B cell (primary cell): ENCODE results near the gene FADS6. TPM values are rescaled to one million over a fixed set of nuclear protein-coding genes. Genes with fewer than 3 reads are reported as not detected.

ENCODE experiments used
- ATAC-seq: fragments of 200-7000 bp; cut with Tn5 transposase; one replicate; pipeline ENCODE4 v1.10.0; 2021; ENCODE audit warnings: low read depth, mild to moderate bottlenecking, moderate number of reproducible peaks, moderate library complexity
- CTCF ChIA-PET: fragments of 350-600 bp; sonication (Branson Sonifier 250); formaldehyde crosslinking; loops from one replicate; lab custom pipeline; 2021; ENCODE audit warnings: antibody characterized with exemption, inconsistent platforms; lab: Charles Lee
- POLR2A ChIA-PET: fragments of 350-600 bp; sonication (Branson Sonifier 250); formaldehyde crosslinking; loops from one replicate; lab custom pipeline; 2021; ENCODE audit warnings: antibody characterized with exemption; lab: Charles Lee
- DNase-seq: peaks from one replicate; pipeline ENCODE4 v3.0.0; 2013
- H2AFZ ChIP-seq: 2 replicates; pipeline ENCODE4 v1.6.1; 2012; ENCODE audit warnings: mild to moderate bottlenecking, low read depth, low read length; ENCODE audit not compliant: insufficient read depth, poor library complexity, severe bottlenecking
- H3K27ac ChIP-seq, 2 donors: 1 replicate in 1 of 2; 2 replicates in 1 of 2; pipeline ENCODE4 v1.5.1; 2012 to 2013; ENCODE audit warnings: low read length in 2 of 2, mild to moderate bottlenecking in 2 of 2, moderate library complexity in 1 of 2
- H3K27me3 ChIP-seq, 4 experiments: fragments of 200-600 bp in 1 of 4; sonication (generic) in 1 of 4; replicated peaks in 1 of 4; 1 replicate in 2 of 4; 2 replicates in 2 of 4; pipeline versions ENCODE4 v1.6.1 to v1.7.0; 2013 to 2016; ENCODE audit warnings: low read length in 3 of 4, mild to moderate bottlenecking in 2 of 4, mixed read lengths in 1 of 4, moderate library complexity in 1 of 4; ENCODE audit not compliant: insufficient read depth in 4 of 4, control insufficient read depth in 3 of 4; ENCODE audit errors: control extremely low read depth in 1 of 4
- H3K36me3 ChIP-seq, 2 experiments: replicated peaks in 1 of 2; 1 replicate in 1 of 2; 2 replicates in 1 of 2; pipeline versions ENCODE4 v1.6.1 to v1.7.1; 2013; ENCODE audit warnings: low read length in 1 of 2; ENCODE audit not compliant: insufficient read depth in 2 of 2, control insufficient read depth in 1 of 2; ENCODE audit errors: control extremely low read depth in 1 of 2, extremely low read depth in 1 of 2
- H3K4me1 ChIP-seq, 2 donors: fragments of 200-600 bp in 1 of 2; sonication (generic) in 1 of 2; 1 replicate in 1 of 2; 2 replicates in 1 of 2; pipeline versions ENCODE4 v1.5.1 to v1.6.1; 2013 to 2017; ENCODE audit warnings: low read length in 2 of 2; ENCODE audit not compliant: control insufficient read depth in 2 of 2, insufficient read depth in 2 of 2
- H3K4me2 ChIP-seq: replicated peaks from 2 replicates; pipeline ENCODE3; 2012; ENCODE audit warnings: mild to moderate bottlenecking, low read depth, low read length; ENCODE audit not compliant: poor library complexity, severe bottlenecking
- H3K4me3 ChIP-seq, 5 experiments: fragments of 200-600 bp in 1 of 5; sonication (generic) in 1 of 5; 1 replicate in 3 of 5; 2 replicates in 2 of 5; pipeline versions ENCODE4 v1.5.1 to v1.7.0; 2011 to 2016; ENCODE audit warnings: low read length in 4 of 5, mild to moderate bottlenecking in 4 of 5, low read depth in 2 of 5, control low read depth in 1 of 5, moderate library complexity in 1 of 5; ENCODE audit not compliant: insufficient read depth in 1 of 5; ENCODE audit errors: control extremely low read depth in 1 of 5, extremely low read depth in 1 of 5
- H3K79me2 ChIP-seq: fragments of 200-600 bp; sonication (generic); one replicate; pipeline ENCODE4 v1.6.0; 2016; ENCODE audit warnings: low read length; ENCODE audit not compliant: control insufficient read depth, insufficient read depth
- H3K9ac ChIP-seq: fragments of 200-600 bp; sonication (generic); 2 replicates; pipeline ENCODE4 v1.6.1; 2017; ENCODE audit warnings: mild to moderate bottlenecking, low read length, moderate library complexity
- H3K9me3 ChIP-seq, 3 donors: one replicate each; pipeline versions ENCODE4 v1.6.1 to v1.7.1; 2013; ENCODE audit warnings: low read length in 2 of 3; ENCODE audit not compliant: control insufficient read depth in 2 of 3, insufficient read depth in 1 of 3; ENCODE audit errors: control extremely low read depth in 1 of 3
- H4K20me1 ChIP-seq: 2 replicates; pipeline ENCODE4 v1.6.0; 2012; ENCODE audit warnings: mild to moderate bottlenecking, low read length; ENCODE audit not compliant: insufficient read depth, control insufficient read depth, poor library complexity, severe bottlenecking
- H3K27ac Mint-ChIP-seq: one replicate; pipeline ENCODE4 v1.8.0; 2021; ENCODE audit warnings: mixed read lengths
- H3K27me3 Mint-ChIP-seq: one replicate; pipeline ENCODE4 v1.8.0; 2021; ENCODE audit warnings: mixed read lengths
- H3K4me1 Mint-ChIP-seq: one replicate; pipeline ENCODE4 v1.8.0; 2021; ENCODE audit warnings: mixed read lengths
- H3K4me3 Mint-ChIP-seq: one replicate; pipeline ENCODE4 v1.8.0; 2021; ENCODE audit warnings: mixed read lengths
- H3K9me3 Mint-ChIP-seq: one replicate; pipeline ENCODE4 v1.8.0; 2022; ENCODE audit warnings: mixed read lengths; ENCODE audit not compliant: insufficient read depth
- CTCF ChIP-seq: fragments of 200-600 bp; IDR thresholded peaks from one replicate; pipeline ENCODE4 v1.8.0; 2022; ENCODE audit warnings: antibody characterized with exemption, mild to moderate bottlenecking
- EZH2 ChIP-seq: IDR thresholded peaks from 2 replicates; pipeline ENCODE4 v1.6.1; 2012; ENCODE audit warnings: borderline replicate concordance, low read depth, mild to moderate bottlenecking, moderate library complexity, low read length; ENCODE audit not compliant: insufficient read depth, poor library complexity, severe bottlenecking
- WGBS: methylation state at CpG from one replicate; pipeline ENCODE4 v1.1.5; 2013; ENCODE audit warnings: missing lambda C conversion rate; ENCODE audit not compliant: insufficient coverage; 5-methylcytosine and 5-hydroxymethylcytosine counted together
- intact Hi-C: fragments of 100-400 bp; cut with micrococcal nuclease; formaldehyde crosslinking; loops from one replicate; pipeline ENCODE4 v1.10.0; 2022
- polyA plus RNA-seq: library from polyadenylated mRNA; depleted of rRNA; stranded (reverse); fragments of >200 nt; gene quantifications from 2 replicates; pipeline ENCODE4 v1.2.3, GENCODE V29; 2012
- total RNA-seq, 2 donors: library from RNA; stranded (reverse); fragments of 120-200 nt in 1 of 2; gene quantifications; 1 replicate in 1 of 2; 2 replicates in 1 of 2; pipeline versions ENCODE4 v1.2.3 to v1.2.4, GENCODE V29; 2013 to 2022

Gene FADS6
- total and polyA plus RNA-seq, 2 donors (not counting 1 experiment from before 2014, with no cell fraction given), result not detected

- ChIA-PET POLR2A (no interaction called here), CTCF (interaction anchor here (0.9 to 1.1 kb wide), 2 partner anchors 80 to 130 kb away, joined by 3 to 4 read pairs; no protein-coding TSS in a partner anchor)
- intact Hi-C loops, result no loop called here
- no peak overlapping the region for H2AFZ ChIP-seq
- ATAC-seq (no peak), DNase-seq (no peak)
- no peaks in the 10 kb centered on the region for H3K9me3 ChIP-seq
- H3K4me3 ChIP-seq, result no peak overlapping the region
- no peak overlapping the region for H3K4me2 ChIP-seq
- WGBS, result 90% methylated on average over 11 of the region's 12 CpGs
- Mint-ChIP-seq H3K4me3 (no peak overlapping the region), H3K27ac (no peak overlapping the region), H3K9me3 (no peaks in the 10 kb centered on the region), H3K4me1 (peaks cover 9% of the 10 kb centered on the region), H3K27me3 (peaks cover 3% of the 10 kb centered on the region)
- H3K79me2 ChIP-seq, result peaks cover 8% of the 10 kb centered on the region
- peaks cover 0 to 6% (median 0%) of the 10 kb centered on the region in 4 experiments for H3K27me3 ChIP-seq
- H3K4me1 ChIP-seq, result peaks cover 8 to 13% of the 10 kb centered on the region in 2 donors
- H3K9ac ChIP-seq, result no peak overlapping the region
- no peaks in the 10 kb centered on the region for H4K20me1 ChIP-seq
- TF ChIP-seq CTCF (no peak), EZH2 (no peak)
- no peaks in the 10 kb centered on the region for H3K36me3 ChIP-seq
- no peak overlapping the region for H3K27ac ChIP-seq
Measured at GRCh38 chr17:74868251-74868907, 25.1 kb downstream of the FADS6 start.

GRCh38 chr17:74866198-74866835 is 27.1 kb downstream of the FADS6 start:
- Histone ChIP-seq H3K9me3 (peaks cover 0 to 3% (median 0%) of the 10 kb centered on the region in 3 donors), H3K36me3 (no peaks in the 10 kb centered on the region), H3K4me2 (no peak overlapping the region), H3K79me2 (no peaks in the 10 kb centered on the region), H3K4me3 (no peak overlapping the region), H4K20me1 (no peaks in the 10 kb centered on the region), H3K27me3 (peaks cover 0 to 23% (median 5%) of the 10 kb centered on the region in 4 experiments), H3K4me1 (peaks cover 12 to 13% of the 10 kb centered on the region in 2 donors), H2AFZ (no peak overlapping the region), H3K27ac (no peak overlapping the region), H3K9ac (no peak overlapping the region)
- Mint-ChIP-seq H3K27me3 (peaks cover 13% of the 10 kb centered on the region), H3K27ac (no peak overlapping the region), H3K9me3 (no peaks in the 10 kb centered on the region), H3K4me3 (no peak overlapping the region), H3K4me1 (peaks cover 9% of the 10 kb centered on the region)
- no peak for ATAC-seq
- 88% methylated on average over 14 of the region's 19 CpGs for WGBS
- no peak for DNase-seq
- ChIA-PET POLR2A (interaction anchor here (0.5 kb wide), 2 partner anchors 284 to 994 kb away, joined by 3 to 4 read pairs; no protein-coding TSS in a partner anchor), CTCF (interaction anchor here (0.7 to 12.3 kb wide), 23 partner anchors 9 to 498 kb away, joined by 3 to 181 read pairs (median 4); partner anchors contain the start of gene RAB37)
- TF ChIP-seq EZH2 (no peak), CTCF (no peak)
- intact Hi-C loops, result no loop called here
